ENCODE measurements around the gene LCE1F.

Gene LCE1F

GRCh38 chr1:152776361-152776760 lies 1.4 kb downstream of the LCE1F start:
- no peak for DNase-seq (ENCODE audit: low read depth)

GRCh38 chr1:152777510-152778137 lies 2.7 kb downstream of the LCE1F start:
- DNase-seq (ENCODE audit: low read depth) = no peak

GRCh38 chr1:152783095-152783494 lies 8.2 kb downstream of the LCE1F start:
- DNase-seq (ENCODE audit: low read depth) = no peak

GRCh38 chr1:152786077-152786476 lies 11.1 kb downstream of the LCE1F start, which contains the start of gene LCE1E:
Gene LCE1E, plus strand, starts transcription at chr1:152786257. Its CDS starts 1,043 bp downstream, at chr1:152787300.
- DNase-seq (ENCODE audit: low read depth) = no peak

- no peak for DNase-seq (ENCODE audit: low read depth)
Measured at GRCh38 chr1:152795686-152796085, 20.7 kb downstream of the LCE1F start.

GRCh38 chr1:152796421-152796820 lies 21.5 kb downstream of the LCE1F start, which contains the start of gene LCE1D:
Gene LCE1D, plus strand, starts transcription at chr1:152796721. Its CDS starts 1,074 bp downstream, at chr1:152797795.
- DNase-seq (ENCODE audit: low read depth) = no peak

GRCh38 chr1:152801333-152801732 lies 26.4 kb downstream of the LCE1F start:
- DNase-seq (ENCODE audit: low read depth) = no peak

GRCh38 chr1:152806576-152806975 lies 31.6 kb downstream of the LCE1F start, which contains the start of gene LCE1C:
Gene LCE1C, minus strand, starts transcription at chr1:152806651. Its CDS starts 1,173 bp downstream, at chr1:152805478.
- no peak for DNase-seq (ENCODE audit: low read depth)

- DNase-seq (ENCODE audit: low read depth) = no peak
Measured at GRCh38 chr1:152811050-152811449, 36.1 kb downstream of the LCE1F start.

- no peak for DNase-seq (ENCODE audit: low read depth)
Measured at GRCh38 chr1:152811671-152812070, 36.7 kb downstream of the LCE1F start, which contains the start of gene LCE1B. Gene LCE1B, plus strand, starts transcription at chr1:152811971. Its CDS starts 476 bp downstream, at chr1:152812447.

GRCh38 chr1:152817309-152817708 lies 42.4 kb downstream of the LCE1F start:
- no peak for DNase-seq (ENCODE audit: low read depth)

- DNase-seq (ENCODE audit: low read depth) = no peak
Measured at GRCh38 chr1:152823294-152823693, 48.4 kb downstream of the LCE1F start.

GRCh38 chr1:152824964-152825363 lies 50.0 kb downstream of the LCE1F start:
- no peak for DNase-seq (ENCODE audit: low read depth)
